ENCODE results near the gene SOBP. TPM values are rescaled to one million over a fixed set of nuclear protein-coding genes. Genes with fewer than 3 reads are reported as not detected.
A peak's percentile ranks its signal among the peaks of the same experiment; 100 is the strongest.

SOBP gene
- total RNA-seq, 1 donor from 2014 or later, result 16.1 TPM

GRCh38 chr6:107533415-107534059, 43.6 kb downstream of the SOBP start:
- H3K27ac Mint-ChIP-seq (ENCODE audit: unreplicated experiment), result no peak overlapping the region
- no peaks in the 10 kb centered on the region for H3K36me3 Mint-ChIP-seq (ENCODE audit: unreplicated experiment)
- H3K4me3 Mint-ChIP-seq (ENCODE audit: unreplicated experiment), result peak overlapping the region; percentile 53
- TF ChIP-seq CTCF (IDR thresholded peaks at IDR 0.05; ENCODE audit: partially characterized antibody, unreplicated experiment), result no peak
- no peaks in the 10 kb centered on the region for H3K27me3 Mint-ChIP-seq (ENCODE audit: unreplicated experiment)
- no peaks in the 10 kb centered on the region for H3K9me3 Mint-ChIP-seq (ENCODE audit: unreplicated experiment)
- H3K4me1 Mint-ChIP-seq (ENCODE audit: low read depth, unreplicated experiment), result peaks cover 32% of the 10 kb centered on the region
- DNase-seq, result no peak

- H3K4me1 Mint-ChIP-seq (ENCODE audit: low read depth, unreplicated experiment), result peaks cover 41% of the 10 kb centered on the region
- no peak overlapping the region for H3K4me3 Mint-ChIP-seq (ENCODE audit: unreplicated experiment)
- no peaks in the 10 kb centered on the region for H3K36me3 Mint-ChIP-seq (ENCODE audit: unreplicated experiment)
- no peaks in the 10 kb centered on the region for H3K27me3 Mint-ChIP-seq (ENCODE audit: unreplicated experiment)
- DNase-seq, result no peak
- TF ChIP-seq CTCF (IDR thresholded peaks at IDR 0.05; ENCODE audit: partially characterized antibody, unreplicated experiment), result no peak
- H3K9me3 Mint-ChIP-seq (ENCODE audit: unreplicated experiment), result no peaks in the 10 kb centered on the region
- H3K27ac Mint-ChIP-seq (ENCODE audit: unreplicated experiment), result no peak overlapping the region
Observed at GRCh38 chr6:107534571-107535141, 44.7 kb downstream of the SOBP start.

DNA sequence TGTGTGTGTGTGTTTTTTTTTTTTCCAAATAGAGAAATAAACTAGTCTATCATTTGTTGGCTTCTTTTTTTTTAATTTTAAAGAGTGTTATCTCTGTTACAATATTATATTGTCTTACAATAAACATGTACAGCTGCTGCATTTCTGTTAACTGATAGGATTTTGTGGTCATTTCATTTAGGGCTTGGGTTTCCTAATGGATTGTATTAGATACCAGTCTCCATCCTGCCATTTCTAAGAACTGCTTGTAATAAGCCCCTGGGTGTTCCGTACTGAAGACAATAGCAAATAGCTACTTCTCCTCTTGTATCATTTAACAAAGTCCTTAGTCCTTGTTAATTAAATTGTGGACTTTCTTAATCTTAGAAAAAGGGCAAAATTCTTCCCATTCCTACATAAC, 45.7 kb downstream of the SOBP start:
- H3K27ac Mint-ChIP-seq (ENCODE audit: unreplicated experiment), result no peak overlapping the region
- no peak overlapping the region for H3K4me3 Mint-ChIP-seq (ENCODE audit: unreplicated experiment)
- H3K27me3 Mint-ChIP-seq (ENCODE audit: unreplicated experiment), result no peaks in the 10 kb centered on the region
- no peaks in the 10 kb centered on the region for H3K36me3 Mint-ChIP-seq (ENCODE audit: unreplicated experiment)
- H3K4me1 Mint-ChIP-seq (ENCODE audit: low read depth, unreplicated experiment), result peaks cover 48% of the 10 kb centered on the region
- no peak for DNase-seq
- H3K9me3 Mint-ChIP-seq (ENCODE audit: unreplicated experiment), result no peaks in the 10 kb centered on the region
- no peak for TF ChIP-seq CTCF (IDR thresholded peaks at IDR 0.05; ENCODE audit: partially characterized antibody, unreplicated experiment)

- no peak for TF ChIP-seq CTCF (IDR thresholded peaks at IDR 0.05; ENCODE audit: partially characterized antibody, unreplicated experiment)
- no peaks in the 10 kb centered on the region for H3K36me3 Mint-ChIP-seq (ENCODE audit: unreplicated experiment)
- DNase-seq, result no peak
- no peaks in the 10 kb centered on the region for H3K9me3 Mint-ChIP-seq (ENCODE audit: unreplicated experiment)
- peaks cover 48% of the 10 kb centered on the region for H3K4me1 Mint-ChIP-seq (ENCODE audit: low read depth, unreplicated experiment)
- no peak overlapping the region for H3K27ac Mint-ChIP-seq (ENCODE audit: unreplicated experiment)
- no peaks in the 10 kb centered on the region for H3K27me3 Mint-ChIP-seq (ENCODE audit: unreplicated experiment)
- no peak overlapping the region for H3K4me3 Mint-ChIP-seq (ENCODE audit: unreplicated experiment)
Observed at GRCh38 chr6:107536180-107536961, 46.5 kb downstream of the SOBP start.

GRCh38 chr6:107537559-107537958, 47.6 kb downstream of the SOBP start:
- no peak for DNase-seq
- no peak for TF ChIP-seq CTCF (IDR thresholded peaks at IDR 0.05; ENCODE audit: partially characterized antibody, unreplicated experiment)
- H3K27me3 Mint-ChIP-seq (ENCODE audit: unreplicated experiment), result no peaks in the 10 kb centered on the region
- H3K27ac Mint-ChIP-seq (ENCODE audit: unreplicated experiment), result no peak overlapping the region
- no peaks in the 10 kb centered on the region for H3K9me3 Mint-ChIP-seq (ENCODE audit: unreplicated experiment)
- peaks cover 45% of the 10 kb centered on the region for H3K4me1 Mint-ChIP-seq (ENCODE audit: low read depth, unreplicated experiment)
- H3K4me3 Mint-ChIP-seq (ENCODE audit: unreplicated experiment), result no peak overlapping the region
- H3K36me3 Mint-ChIP-seq (ENCODE audit: unreplicated experiment), result peaks cover 6% of the 10 kb centered on the region
